ENCODE results near the gene SLC44A1.

SLC44A1 gene

DNA sequence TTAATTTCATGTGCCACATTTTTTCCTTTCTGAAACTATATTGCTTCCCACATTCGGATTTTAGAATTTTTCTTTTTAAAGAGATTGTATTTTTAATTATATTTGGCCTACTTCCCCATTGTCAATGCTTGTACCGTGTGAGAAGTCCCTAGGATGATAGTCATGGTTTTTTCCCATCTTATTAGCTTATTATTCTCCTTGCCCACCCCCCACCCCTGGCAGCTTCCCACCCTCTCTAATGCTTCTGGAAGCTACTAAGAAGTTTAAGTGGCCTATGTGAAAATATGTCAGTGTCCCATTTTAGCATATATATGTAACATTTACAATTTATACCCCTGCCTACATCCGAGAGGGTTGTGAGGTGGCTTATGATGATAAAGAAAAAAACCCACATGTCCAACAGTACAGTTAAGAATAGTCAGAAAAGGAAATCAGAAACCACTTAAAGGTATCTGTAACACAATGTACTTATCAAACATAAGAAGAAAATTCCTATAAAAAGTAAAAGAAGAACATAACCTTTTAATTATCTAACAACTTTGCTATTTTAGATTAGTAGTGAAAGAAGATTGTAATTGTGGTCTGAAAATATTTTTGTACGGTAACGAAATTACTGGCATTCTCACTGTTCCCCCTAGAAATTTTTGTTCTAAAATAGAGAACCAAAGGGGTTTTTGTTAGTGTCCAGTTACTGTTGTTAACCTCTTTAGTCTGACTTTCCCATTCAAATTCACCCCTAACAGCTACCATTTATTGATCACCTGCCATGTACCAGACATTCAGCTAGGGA lies 62.1 kb downstream of the SLC44A1 start:
- Histone ChIP-seq H3K4me3 (no peak overlapping the region), H3K27ac (no peak overlapping the region)
- DNase-seq (ENCODE audit: low spot score): no peak
- TF ChIP-seq CTCF (IDR thresholded peaks at IDR 0.05): no peak

DNA sequence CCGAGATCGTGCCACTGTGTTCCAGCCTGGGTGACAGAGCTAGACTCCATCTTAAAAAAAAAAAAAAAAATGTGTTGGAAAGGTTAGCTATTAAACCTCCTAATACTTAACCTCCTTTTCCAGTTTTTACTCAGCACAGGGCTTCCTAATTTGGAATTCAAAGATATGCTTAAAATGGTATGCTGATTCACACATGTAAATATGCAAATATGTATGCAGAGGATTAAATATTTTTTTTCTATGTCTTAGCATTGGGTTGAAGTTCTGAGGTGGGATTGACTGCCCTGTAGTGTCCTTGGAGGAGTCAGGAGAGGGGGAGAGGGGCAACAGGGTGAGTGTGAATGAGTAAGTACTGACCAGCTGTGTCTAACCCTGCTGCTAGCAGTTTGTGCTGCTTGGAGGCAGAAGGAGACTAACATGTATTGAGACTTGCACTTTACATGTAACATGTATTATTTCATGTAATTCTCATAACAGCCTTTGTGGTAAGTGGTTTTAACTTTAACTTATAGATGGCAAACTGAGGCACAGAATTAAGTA lies 63.2 kb downstream of the SLC44A1 start:
- no peak for TF ChIP-seq CTCF (IDR thresholded peaks at IDR 0.05)
- no peak for DNase-seq (ENCODE audit: low spot score)
- Histone ChIP-seq H3K27ac (no peak overlapping the region), H3K4me3 (no peak overlapping the region)

DNA sequence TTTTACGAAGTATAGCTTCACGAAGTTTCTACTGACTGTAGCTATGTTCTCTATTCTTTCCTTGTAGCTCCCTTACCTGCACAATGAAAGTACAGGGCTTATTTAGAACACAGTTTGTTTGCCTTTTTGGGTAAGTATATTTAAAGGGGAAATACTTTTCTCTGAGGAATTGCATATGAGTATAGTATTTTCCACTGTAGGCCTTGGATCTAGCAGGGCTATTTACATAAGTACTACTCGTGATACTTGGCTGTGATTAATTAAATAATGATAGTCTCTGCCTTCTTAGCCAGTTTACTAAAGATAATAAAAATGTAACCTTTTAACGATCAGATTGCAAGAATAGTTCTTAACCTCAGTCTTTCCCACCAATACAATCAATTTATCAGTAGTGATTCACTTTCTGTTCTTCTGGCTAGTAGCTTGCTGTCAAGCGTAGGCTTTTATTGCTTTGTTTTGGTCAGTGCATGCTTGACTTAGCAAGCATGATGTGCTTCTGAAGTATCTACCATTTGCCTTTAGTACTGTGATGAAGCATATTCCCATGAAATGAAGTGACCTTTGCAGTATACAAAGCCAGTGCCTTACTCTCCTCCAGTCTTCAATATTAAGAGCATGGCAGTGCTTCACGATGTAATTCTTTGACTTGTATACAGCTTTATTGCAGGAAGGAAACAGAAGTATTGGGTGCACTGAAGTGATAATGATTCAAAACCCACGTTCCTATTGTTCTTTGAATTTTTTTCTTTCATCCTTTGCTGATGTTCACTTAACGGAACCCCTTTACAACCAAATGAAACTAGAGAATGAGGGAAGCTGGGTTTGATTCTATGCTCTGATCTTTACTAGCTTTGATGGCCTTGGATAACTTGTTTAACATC lies 64.2 kb downstream of the SLC44A1 start:
- Histone ChIP-seq H3K4me3 (no peak overlapping the region), H3K27ac (no peak overlapping the region)
- TF ChIP-seq CTCF (IDR thresholded peaks at IDR 0.05): no peak
- DNase-seq (ENCODE audit: low spot score): no peak

DNA sequence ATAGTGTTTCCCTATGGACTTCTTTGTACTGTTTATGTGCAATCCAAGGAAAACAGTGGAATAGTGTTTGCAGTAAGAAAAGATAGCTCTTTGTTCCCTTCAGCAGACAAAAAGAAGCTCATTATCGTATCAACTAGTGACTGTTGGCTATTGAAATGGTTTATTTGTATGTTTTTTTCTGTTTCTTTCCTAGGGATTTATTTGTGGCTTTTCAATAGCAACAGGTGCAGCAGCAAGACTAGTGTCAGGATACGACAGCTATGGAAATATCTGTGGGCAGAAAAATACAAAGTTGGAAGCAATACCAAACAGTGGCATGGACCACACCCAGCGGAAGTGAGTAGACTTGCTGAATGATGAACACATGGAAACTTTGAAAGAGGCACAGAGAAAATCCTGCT lies 65.1 kb downstream of the SLC44A1 start:
- Histone ChIP-seq H3K4me3 (no peak overlapping the region), H3K27ac (no peak overlapping the region)
- TF ChIP-seq CTCF (IDR thresholded peaks at IDR 0.05): no peak
- no peak for DNase-seq (ENCODE audit: low spot score)

GRCh38 chr9:105311306-105311705 lies 66.9 kb downstream of the SLC44A1 start:
- Histone ChIP-seq H3K27ac (no peak overlapping the region), H3K4me3 (no peak overlapping the region)
- no peak for DNase-seq (ENCODE audit: low spot score)
- no peak for TF ChIP-seq CTCF (IDR thresholded peaks at IDR 0.05)

DNA sequence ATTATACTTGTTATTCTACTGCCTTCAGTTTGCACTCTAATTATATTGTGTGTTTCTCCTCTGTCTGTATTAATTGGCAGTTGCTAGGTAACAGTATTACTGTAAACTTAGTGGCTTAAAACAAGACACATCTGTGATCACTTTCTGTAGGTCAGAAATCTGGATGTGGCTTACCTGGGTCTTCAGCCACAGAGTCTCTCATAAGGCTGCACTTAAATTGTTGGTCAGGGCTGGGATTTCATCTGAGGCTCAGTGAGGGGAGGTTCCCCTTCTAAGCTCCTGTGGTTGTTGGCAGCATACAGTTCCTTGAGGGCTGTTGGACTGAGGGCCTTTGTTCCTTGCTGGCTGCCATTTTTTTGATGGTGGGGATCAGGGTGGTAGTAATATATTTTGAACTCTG lies 68.8 kb downstream of the SLC44A1 start:
- TF ChIP-seq CTCF (IDR thresholded peaks at IDR 0.05): no peak
- H3K4me3 ChIP-seq: no peak overlapping the region
- H3K27ac ChIP-seq: no peak overlapping the region
- DNase-seq (ENCODE audit: low spot score): no peak
